ENCODE results near the gene ASCC1. TPM values are rescaled to one million over a fixed set of nuclear protein-coding genes. Genes with fewer than 3 reads are reported as not detected.
A peak's percentile ranks its signal among the peaks of the same experiment; 100 is the strongest.

The ASCC1 gene
- total RNA-seq, 1 donor from 2014 or later, result 49.5 TPM

DNA sequence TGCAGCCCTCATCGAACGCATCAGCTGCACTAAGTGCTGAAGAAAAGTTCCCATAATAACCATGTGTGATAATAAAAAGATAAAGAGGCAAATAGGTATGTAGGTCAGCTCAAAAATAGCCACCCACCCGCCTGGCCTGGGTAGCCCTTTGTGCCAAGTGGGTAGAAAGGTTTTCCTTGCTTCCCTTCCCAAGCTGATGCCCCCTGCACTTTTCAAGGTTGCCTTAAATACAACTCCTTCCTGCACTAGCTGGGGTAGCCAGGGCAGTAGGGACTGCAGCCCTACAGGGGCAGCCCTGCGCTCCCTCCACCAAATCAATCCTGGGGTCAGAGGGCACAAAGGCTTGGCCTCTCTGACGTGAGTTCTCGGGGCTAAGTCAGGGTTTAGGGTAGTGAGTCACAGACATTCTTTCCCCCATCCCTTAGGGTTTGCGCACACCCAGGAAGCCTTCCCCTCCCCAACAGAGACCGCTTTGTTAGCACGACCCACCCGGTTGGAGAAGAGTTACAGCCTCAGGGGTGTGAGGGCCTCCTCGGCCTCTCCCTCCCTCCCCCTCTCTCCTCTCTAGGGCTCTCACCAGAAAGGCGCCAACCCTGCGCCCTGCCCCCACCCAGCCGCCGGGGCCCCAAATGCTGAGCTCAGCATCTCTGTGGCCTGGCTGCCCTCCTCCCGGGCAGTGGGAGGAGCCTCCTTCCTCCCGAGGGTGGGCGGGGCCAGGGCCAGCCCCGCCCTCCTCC, 44.3 kb upstream of the ASCC1 start:
- Histone ChIP-seq H3K36me3 (no peaks in the 10 kb centered on the region), H3F3A (ENCODE audit: low read depth) (peaks cover 70% of the 10 kb centered on the region), H3K4me2 (peak overlapping the region; percentile 63), H3K27me3 (no peaks in the 10 kb centered on the region), H2AFZ (replicated peaks) (no peak overlapping the region), H3K4me1 (peaks cover 71% of the 10 kb centered on the region), H4K20me1 (ENCODE audit: low read depth) (no peaks in the 10 kb centered on the region), H3K9ac (no peak overlapping the region), H3K27ac (peak overlapping the region; percentile 96), H3K4me3 (peak overlapping the region; percentile 17), H3K9me3 (ENCODE audit: low read depth) (no peaks in the 10 kb centered on the region), H3K79me2 (ENCODE audit: low read depth) (no peaks in the 10 kb centered on the region)
- Mint-ChIP-seq H3K27ac (peak overlapping the region; percentile 99), H3K36me3 (no peaks in the 10 kb centered on the region), H3K4me3 (peak overlapping the region; percentile 74), H3K27me3 (ENCODE audit: insufficient read depth, low read depth) (peaks cover 9% of the 10 kb centered on the region), H3K9me3 (no peaks in the 10 kb centered on the region), H3K4me1 (peaks cover 61% of the 10 kb centered on the region)
- no peak for TF ChIP-seq EZH2 (IDR thresholded peaks at IDR 0.05)
- TF ChIP-seq, protein P1, sequence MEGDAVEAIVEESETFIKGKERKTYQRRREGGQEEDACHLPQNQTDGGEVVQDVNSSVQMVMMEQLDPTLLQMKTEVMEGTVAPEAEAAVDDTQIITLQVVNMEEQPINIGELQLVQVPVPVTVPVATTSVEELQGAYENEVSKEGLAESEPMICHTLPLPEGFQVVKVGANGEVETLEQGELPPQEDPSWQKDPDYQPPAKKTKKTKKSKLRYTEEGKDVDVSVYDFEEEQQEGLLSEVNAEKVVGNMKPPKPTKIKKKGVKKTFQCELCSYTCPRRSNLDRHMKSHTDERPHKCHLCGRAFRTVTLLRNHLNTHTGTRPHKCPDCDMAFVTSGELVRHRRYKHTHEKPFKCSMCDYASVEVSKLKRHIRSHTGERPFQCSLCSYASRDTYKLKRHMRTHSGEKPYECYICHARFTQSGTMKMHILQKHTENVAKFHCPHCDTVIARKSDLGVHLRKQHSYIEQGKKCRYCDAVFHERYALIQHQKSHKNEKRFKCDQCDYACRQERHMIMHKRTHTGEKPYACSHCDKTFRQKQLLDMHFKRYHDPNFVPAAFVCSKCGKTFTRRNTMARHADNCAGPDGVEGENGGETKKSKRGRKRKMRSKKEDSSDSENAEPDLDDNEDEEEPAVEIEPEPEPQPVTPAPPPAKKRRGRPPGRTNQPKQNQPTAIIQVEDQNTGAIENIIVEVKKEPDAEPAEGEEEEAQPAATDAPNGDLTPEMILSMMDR (IDR thresholded peaks at IDR 0.05), result no peak
- TF ChIP-seq EZH2phosphoT487 (IDR thresholded peaks at IDR 0.05), result no peak
- DNase-seq (ENCODE audit: low spot score), result no peak

DNA sequence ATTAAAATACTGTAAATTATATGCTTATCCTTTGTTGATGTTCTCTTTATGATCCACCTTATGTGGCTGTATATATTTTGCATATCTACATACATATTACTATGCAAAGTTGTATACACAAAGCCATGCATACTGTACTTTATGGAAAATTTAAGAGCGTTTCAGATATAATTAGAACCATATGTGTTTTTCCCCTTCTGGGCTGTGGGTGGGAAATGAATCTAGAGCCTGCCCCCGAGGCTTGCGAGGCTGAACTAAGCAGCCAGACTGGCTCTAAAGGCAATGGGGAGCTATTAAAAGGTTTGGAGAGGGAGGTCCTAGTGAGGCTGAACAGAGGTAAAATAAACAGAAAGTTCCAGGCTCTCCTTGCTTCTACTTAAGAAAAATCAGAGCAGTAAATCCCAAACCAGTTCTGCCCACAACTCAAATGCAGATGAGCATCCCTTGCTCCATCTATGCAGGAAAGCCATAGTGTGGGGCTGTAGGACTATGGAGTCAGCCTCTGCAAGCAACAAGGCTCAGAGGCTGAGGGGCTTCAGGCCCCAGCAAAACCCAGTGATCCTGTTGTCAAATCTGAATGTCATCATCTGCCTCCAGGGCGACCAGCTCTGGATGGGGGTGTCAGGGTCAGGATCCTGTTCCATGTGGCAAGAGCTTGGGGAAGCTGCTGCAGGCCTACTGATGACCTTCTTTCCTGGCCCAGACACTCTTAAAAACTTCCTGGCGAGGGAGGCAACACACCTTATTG, 43.6 kb upstream of the ASCC1 start:
- Mint-ChIP-seq H3K27me3 (ENCODE audit: insufficient read depth, low read depth) (peaks cover 9% of the 10 kb centered on the region), H3K4me1 (peaks cover 62% of the 10 kb centered on the region), H3K4me3 (peak overlapping the region; percentile 74), H3K27ac (peak overlapping the region; percentile 99), H3K36me3 (no peaks in the 10 kb centered on the region), H3K9me3 (no peaks in the 10 kb centered on the region)
- Histone ChIP-seq H3K4me2 (peak overlapping the region; percentile 63), H2AFZ (replicated peaks) (no peak overlapping the region), H3K27me3 (no peaks in the 10 kb centered on the region), H4K20me1 (ENCODE audit: low read depth) (no peaks in the 10 kb centered on the region), H3K9ac (no peak overlapping the region), H3K9me3 (ENCODE audit: low read depth) (no peaks in the 10 kb centered on the region), H3K36me3 (no peaks in the 10 kb centered on the region), H3K4me1 (peaks cover 71% of the 10 kb centered on the region), H3F3A (ENCODE audit: low read depth) (peaks cover 66% of the 10 kb centered on the region), H3K4me3 (peak overlapping the region; percentile 17), H3K27ac (peak overlapping the region; percentile 96), H3K79me2 (ENCODE audit: low read depth) (no peaks in the 10 kb centered on the region)
- TF ChIP-seq EZH2phosphoT487 (IDR thresholded peaks at IDR 0.05) (no peak), EZH2 (IDR thresholded peaks at IDR 0.05) (no peak)
- TF ChIP-seq, protein P1 (IDR thresholded peaks at IDR 0.05), result no peak
- DNase-seq (ENCODE audit: low spot score), result no peak

DNA sequence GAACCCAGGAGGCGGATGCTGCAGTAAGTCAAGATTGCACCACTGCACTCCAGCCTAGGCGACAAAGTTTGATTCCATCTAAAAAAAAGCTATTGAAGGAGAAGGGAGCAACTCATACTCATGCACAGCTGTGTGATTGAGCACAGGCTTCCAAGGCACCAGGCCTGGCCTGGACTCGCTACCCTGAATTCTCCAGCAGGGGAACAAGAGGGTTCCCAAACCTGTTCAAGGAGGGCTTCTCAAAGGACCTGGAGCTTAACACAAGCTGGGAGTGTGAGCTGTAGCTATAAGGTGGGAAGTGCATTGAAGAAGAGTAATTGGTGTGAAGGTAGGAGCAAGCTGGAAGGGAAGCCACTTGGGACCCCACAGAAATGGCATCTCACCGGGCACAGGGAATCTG, 42.5 kb upstream of the ASCC1 start:
- no peaks in the 10 kb centered on the region for H3K36me3 ChIP-seq
- no peak overlapping the region for H3K4me2 ChIP-seq
- H3K27me3 ChIP-seq, result no peaks in the 10 kb centered on the region
- H3K9ac ChIP-seq, result no peak overlapping the region
- Mint-ChIP-seq H3K9me3 (no peaks in the 10 kb centered on the region), H3K36me3 (no peaks in the 10 kb centered on the region), H3K27ac (peak overlapping the region; percentile 92), H3K4me3 (peak overlapping the region; percentile 65), H3K4me1 (peaks cover 63% of the 10 kb centered on the region), H3K27me3 (ENCODE audit: insufficient read depth, low read depth) (peaks cover 9% of the 10 kb centered on the region)
- no peaks in the 10 kb centered on the region for H4K20me1 ChIP-seq (ENCODE audit: low read depth)
- DNase-seq (ENCODE audit: low spot score), result no peak
- TF ChIP-seq EZH2 (IDR thresholded peaks at IDR 0.05), result no peak
- TF ChIP-seq, protein P1 (IDR thresholded peaks at IDR 0.05), result peak; percentile 8
- TF ChIP-seq EZH2phosphoT487 (IDR thresholded peaks at IDR 0.05), result no peak
- peaks cover 67% of the 10 kb centered on the region for H3K4me1 ChIP-seq
- H3K79me2 ChIP-seq (ENCODE audit: low read depth), result no peaks in the 10 kb centered on the region
- H3F3A ChIP-seq (ENCODE audit: low read depth), result peaks cover 69% of the 10 kb centered on the region
- H3K4me3 ChIP-seq, result no peak overlapping the region
- no peak overlapping the region for H3K27ac ChIP-seq
- H3K9me3 ChIP-seq (ENCODE audit: low read depth), result no peaks in the 10 kb centered on the region
- no peak overlapping the region for H2AFZ ChIP-seq (replicated peaks)

Measured in neural progenitor cell (in vitro differentiated cells).